Astrocyte (in vitro differentiated cells and primary cell): Measurements from ENCODE around the gene SARS2.

Experiments used
- EZH2 ChIP-seq: IDR thresholded peaks from 2 replicates; pipeline ENCODE4 v1.6.1; 2012; ENCODE audit warnings: mild to moderate bottlenecking, low read length, inconsistent platforms; ENCODE audit not compliant: insufficient read depth
- TF ChIP-seq, protein P1 (sequence below): IDR thresholded peaks from 2 replicates; pipeline ENCODE4 v1.5.1; 2011; ENCODE audit warnings: low read depth, mild to moderate bottlenecking, inconsistent platforms, low read length, moderate library complexity; ENCODE audit not compliant: insufficient read depth

DNA sequence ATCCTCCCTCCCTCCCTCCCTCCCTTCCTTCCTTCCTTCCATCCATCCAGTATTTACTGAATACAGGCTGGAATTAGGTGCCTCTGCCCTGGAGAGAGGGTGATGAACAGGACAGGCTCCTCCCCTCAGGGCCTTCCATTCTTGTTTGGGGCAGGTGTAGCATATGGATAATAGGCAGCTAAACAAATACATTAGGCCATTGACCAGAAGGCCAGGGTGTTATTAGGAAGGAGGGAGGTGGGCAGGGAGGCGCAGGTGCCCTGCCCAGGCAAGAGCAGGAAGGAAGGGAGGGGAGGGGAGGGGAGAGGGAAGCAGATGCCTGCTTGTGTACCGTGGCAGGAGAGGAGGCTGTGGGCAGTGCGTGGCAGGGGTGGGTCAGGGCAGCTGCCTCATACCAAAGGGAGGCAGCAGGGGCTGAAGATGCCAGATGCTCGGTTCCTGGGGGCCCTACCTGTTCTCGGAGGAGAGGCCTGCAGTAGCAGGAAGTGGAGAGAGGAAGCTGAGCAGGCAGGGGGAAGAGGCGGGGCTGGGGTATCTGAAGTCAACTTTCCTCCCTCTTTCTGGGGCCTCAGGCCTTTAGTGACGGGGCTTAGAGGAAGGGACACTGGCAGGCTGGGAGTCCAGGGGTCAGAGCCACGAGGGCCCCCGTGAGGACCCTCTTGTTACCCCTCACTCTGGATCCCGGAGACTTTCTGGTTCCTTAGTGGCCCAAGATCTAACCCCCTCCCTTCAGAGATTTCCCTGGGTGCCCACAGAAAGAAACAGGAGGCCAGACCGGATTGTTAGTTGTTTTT lies 52.6 kb downstream of the SARS2 start, which contains the start of gene RINL:
- TF ChIP-seq, protein P1, sequence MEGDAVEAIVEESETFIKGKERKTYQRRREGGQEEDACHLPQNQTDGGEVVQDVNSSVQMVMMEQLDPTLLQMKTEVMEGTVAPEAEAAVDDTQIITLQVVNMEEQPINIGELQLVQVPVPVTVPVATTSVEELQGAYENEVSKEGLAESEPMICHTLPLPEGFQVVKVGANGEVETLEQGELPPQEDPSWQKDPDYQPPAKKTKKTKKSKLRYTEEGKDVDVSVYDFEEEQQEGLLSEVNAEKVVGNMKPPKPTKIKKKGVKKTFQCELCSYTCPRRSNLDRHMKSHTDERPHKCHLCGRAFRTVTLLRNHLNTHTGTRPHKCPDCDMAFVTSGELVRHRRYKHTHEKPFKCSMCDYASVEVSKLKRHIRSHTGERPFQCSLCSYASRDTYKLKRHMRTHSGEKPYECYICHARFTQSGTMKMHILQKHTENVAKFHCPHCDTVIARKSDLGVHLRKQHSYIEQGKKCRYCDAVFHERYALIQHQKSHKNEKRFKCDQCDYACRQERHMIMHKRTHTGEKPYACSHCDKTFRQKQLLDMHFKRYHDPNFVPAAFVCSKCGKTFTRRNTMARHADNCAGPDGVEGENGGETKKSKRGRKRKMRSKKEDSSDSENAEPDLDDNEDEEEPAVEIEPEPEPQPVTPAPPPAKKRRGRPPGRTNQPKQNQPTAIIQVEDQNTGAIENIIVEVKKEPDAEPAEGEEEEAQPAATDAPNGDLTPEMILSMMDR: no peak
- no peak for TF ChIP-seq EZH2
